ENCODE results near the gene MBNL1. TPM values are rescaled to one million over a fixed set of nuclear protein-coding genes. Genes with fewer than 3 reads are reported as not detected.

Gene MBNL1
- total RNA-seq, 6 experiments from 2014 or later = 49.9 to 89.6 (median 63.2) TPM

DNA sequence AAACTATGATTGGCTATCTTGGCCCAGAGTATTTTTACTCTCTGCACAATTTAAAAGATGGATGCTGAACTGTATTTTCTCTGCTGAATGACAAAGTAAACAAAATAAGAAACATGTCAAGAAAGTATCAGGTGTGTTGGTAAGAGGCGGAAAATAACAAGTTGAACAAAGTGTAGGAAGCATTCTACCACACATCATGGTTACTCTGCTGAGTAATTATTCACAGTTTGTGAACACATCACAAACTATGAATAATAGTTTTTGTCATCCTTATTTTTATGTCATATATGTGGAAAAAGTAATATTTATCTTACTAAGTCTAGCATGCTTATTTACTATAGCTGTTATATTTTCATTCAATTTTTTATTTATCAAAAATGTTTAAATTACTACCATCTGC, 229.2 kb downstream of the MBNL1 start:
- 82% methylated on average over 1 of the region's 1 CpG for WGBS (ENCODE audit: insufficient coverage, low coverage, low lambda C conversion rate, missing lambda C conversion rate)
- intact Hi-C loops (cut with DNase I) = no loop called here
- Histone ChIP-seq H3K27ac (no peak overlapping the region), H3K27me3 (no peaks in the 10 kb centered on the region), H3K4me1 (no peaks in the 10 kb centered on the region), H3K36me3 (no peaks in the 10 kb centered on the region), H3K9me3 (no peaks in the 10 kb centered on the region), H3K4me3 (no peak overlapping the region)
- ATAC-seq = no peak
- no peak for TF ChIP-seq POLR2A (IDR thresholded peaks at IDR 0.05)
- TF ChIP-seq, protein P1, sequence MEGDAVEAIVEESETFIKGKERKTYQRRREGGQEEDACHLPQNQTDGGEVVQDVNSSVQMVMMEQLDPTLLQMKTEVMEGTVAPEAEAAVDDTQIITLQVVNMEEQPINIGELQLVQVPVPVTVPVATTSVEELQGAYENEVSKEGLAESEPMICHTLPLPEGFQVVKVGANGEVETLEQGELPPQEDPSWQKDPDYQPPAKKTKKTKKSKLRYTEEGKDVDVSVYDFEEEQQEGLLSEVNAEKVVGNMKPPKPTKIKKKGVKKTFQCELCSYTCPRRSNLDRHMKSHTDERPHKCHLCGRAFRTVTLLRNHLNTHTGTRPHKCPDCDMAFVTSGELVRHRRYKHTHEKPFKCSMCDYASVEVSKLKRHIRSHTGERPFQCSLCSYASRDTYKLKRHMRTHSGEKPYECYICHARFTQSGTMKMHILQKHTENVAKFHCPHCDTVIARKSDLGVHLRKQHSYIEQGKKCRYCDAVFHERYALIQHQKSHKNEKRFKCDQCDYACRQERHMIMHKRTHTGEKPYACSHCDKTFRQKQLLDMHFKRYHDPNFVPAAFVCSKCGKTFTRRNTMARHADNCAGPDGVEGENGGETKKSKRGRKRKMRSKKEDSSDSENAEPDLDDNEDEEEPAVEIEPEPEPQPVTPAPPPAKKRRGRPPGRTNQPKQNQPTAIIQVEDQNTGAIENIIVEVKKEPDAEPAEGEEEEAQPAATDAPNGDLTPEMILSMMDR (IDR thresholded peaks at IDR 0.05) = no peak
- DNase-seq = no peak

DNA sequence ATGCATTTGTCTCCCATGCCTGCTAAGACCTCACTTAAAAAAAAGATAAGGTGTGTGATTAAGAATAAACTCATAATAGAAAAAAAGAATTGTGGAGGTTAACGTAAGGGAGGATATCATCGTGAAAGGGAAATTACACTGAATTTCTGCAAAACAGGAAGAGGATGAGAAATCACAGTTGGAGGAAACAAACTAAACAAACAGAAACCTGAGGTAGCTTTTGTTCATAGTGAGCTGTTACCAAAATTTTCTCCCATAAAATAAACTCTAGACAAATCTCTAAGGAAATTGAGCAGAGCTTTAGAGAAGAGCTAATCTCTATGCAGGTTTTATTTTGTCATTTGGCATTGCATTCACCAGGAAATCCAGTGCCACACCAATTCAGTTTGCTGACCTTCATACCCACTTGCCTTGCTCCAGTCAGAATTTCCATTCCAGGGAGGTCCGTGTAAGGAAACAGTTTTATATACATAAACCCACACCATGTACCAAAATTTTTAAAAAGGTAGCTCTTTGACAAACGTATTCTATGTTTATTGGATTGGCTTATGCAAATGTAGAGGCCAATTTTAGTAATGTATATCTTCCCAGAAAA, 231.2 kb downstream of the MBNL1 start:
- H3K9me3 ChIP-seq = no peaks in the 10 kb centered on the region
- DNase-seq = no peak
- no peak for TF ChIP-seq POLR2A (IDR thresholded peaks at IDR 0.05)
- TF ChIP-seq, protein P1 (IDR thresholded peaks at IDR 0.05) = no peak
- ATAC-seq = peak in 1 of 4 donors; percentile 46
- H3K4me1 ChIP-seq = no peaks in the 10 kb centered on the region
- H3K27ac ChIP-seq = no peak overlapping the region
- H3K4me3 ChIP-seq = no peak overlapping the region
- no peaks in the 10 kb centered on the region for H3K36me3 ChIP-seq
- WGBS (ENCODE audit: insufficient coverage, low coverage, low lambda C conversion rate, missing lambda C conversion rate) = 13% methylated on average over 4 of the region's 4 CpGs
- H3K27me3 ChIP-seq = no peaks in the 10 kb centered on the region
- intact Hi-C loops (cut with DNase I) = no loop called here

GRCh38 chr3:152505926-152506325, 237.2 kb downstream of the MBNL1 start:
- DNase-seq = no peak
- no peak for ATAC-seq
- Histone ChIP-seq H3K27me3 (no peaks in the 10 kb centered on the region), H3K27ac (no peak overlapping the region), H3K36me3 (no peaks in the 10 kb centered on the region), H3K9me3 (no peaks in the 10 kb centered on the region), H3K4me3 (no peak overlapping the region), H3K4me1 (no peaks in the 10 kb centered on the region)
- WGBS (ENCODE audit: insufficient coverage, low coverage, low lambda C conversion rate, missing lambda C conversion rate) = 84% methylated on average over 4 of the region's 5 CpGs
- no peak for TF ChIP-seq POLR2A (IDR thresholded peaks at IDR 0.05)
- TF ChIP-seq, protein P1 (IDR thresholded peaks at IDR 0.05) = no peak
- intact Hi-C loops (cut with DNase I) = no loop called here

DNA sequence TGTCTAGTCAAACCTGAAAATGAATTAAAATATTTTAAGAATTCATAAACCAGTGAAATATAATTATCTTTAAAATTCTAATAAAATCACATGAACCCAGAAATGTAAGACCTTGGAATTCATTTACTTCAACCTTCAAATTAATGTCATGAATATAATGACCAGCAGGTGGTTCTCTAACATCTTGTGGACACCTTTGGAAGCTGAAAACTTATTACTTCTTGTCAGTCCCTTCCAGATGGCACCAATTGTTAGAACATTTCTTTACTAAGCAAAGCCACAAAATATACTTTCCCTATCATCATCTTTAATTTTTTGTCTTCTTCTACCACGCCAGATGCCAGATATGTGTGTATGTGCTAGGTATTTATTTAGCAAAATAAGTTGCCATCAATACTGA, 240.0 kb downstream of the MBNL1 start:
- H3K36me3 ChIP-seq = no peaks in the 10 kb centered on the region
- H3K4me3 ChIP-seq = no peak overlapping the region
- H3K27me3 ChIP-seq = no peaks in the 10 kb centered on the region
- ATAC-seq (peak; percentile 40 to 52 (median 46)), DNase-seq (no peak)
- no peaks in the 10 kb centered on the region for H3K4me1 ChIP-seq
- H3K27ac ChIP-seq = no peak overlapping the region
- intact Hi-C loops (cut with DNase I) = no loop called here
- no peak for TF ChIP-seq POLR2A (IDR thresholded peaks at IDR 0.05)
- TF ChIP-seq, protein P1 (IDR thresholded peaks at IDR 0.05) = peak; percentile 35 to 48 (median 44)
- 44% methylated on average over 1 of the region's 1 CpG for WGBS (ENCODE audit: insufficient coverage, low coverage, low lambda C conversion rate, missing lambda C conversion rate)
- no peaks in the 10 kb centered on the region for H3K9me3 ChIP-seq
